ENCODE data around the gene ENOSF1. TPM values are rescaled to one million over a fixed set of nuclear protein-coding genes. Genes with fewer than 3 reads are reported as not detected.

ENOSF1 gene
- total RNA-seq, 5 donors from 2014 or later (not counting 1 experiment from before 2014, with no cell fraction given), result 70.8 to 97.6 (median 75.8) TPM

DNA sequence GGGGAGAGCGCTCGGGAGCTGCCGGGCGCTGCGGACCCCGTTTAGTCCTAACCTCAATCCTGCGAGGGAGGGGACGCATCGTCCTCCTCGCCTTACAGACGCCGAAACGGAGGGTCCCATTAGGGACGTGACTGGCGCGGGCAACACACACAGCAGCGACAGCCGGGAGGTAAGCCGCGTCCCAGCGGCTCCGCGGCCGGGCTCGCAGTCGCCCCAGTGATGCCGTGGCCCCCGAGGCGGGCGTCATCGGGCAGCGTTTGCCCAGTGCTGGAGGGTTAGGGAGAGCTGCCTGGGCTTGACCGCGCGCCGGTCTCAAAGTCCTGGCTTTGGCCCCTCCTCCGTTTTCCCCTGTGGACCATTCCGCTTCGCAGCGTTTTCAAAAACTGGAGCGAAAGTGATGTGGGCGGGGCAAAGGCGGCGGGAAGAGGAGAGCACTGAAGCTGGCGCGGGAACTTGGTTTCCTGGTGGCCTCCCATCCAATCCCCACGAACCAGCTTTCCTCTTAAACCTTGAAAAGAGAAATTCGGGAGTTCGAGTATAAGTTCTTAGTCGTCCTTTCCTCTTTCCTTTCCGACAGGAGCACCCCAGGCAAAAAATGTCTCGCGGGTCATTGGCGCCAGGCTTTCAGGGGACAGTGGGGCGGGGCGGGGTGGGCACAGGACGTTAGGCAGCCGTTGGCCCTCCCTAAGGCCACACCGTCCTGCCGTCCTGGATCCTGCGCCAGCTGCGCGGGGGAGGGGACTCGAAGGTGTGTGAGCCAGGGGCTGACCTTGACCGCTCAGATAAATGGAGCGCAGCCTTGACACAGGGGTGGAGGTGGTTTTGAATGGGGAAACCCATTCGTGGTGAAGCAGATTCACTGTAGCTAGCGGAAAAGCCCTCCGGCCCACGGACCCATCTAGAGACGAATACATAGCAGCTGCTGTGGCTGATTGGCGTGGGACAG is 54.2 kb downstream of the ENOSF1 start:
- under 1% methylated on average over 60 of the region's 72 CpGs for WGBS (ENCODE audit: insufficient coverage)
- ChIA-PET POLR2A (interaction anchor here in 1 of 2 donors (0.5 to 0.6 kb wide), 2 partner anchors 12 to 26 kb away, joined by 3 to 4 read pairs; no protein-coding TSS in a partner anchor), CTCF (interaction anchor here in 1 of 2 donors (0.5 to 1.1 kb wide), 4 partner anchors 34 to 522 kb away, joined by 3 to 4 read pairs (median 3); partner anchors contain the start of gene ENOSF1)
- Mint-ChIP-seq H3K4me1 (peaks cover 0 to 18% (median 15%) of the 10 kb centered on the region in 3 donors), H3K9me3 (peaks cover 0 to 6% (median 0%) of the 10 kb centered on the region in 3 donors), H3K27me3 (peaks cover 34 to 38% of the 10 kb centered on the region in 2 donors), H3K4me3 (peak overlapping the region; percentile 75 to 85 (median 79)), H3K36me3 (no peaks in the 10 kb centered on the region), H3K27ac (no peak overlapping the region)
- Histone ChIP-seq H3K27ac (ENCODE audit: low read length) (no peak overlapping the region), H3K4me1 (ENCODE audit: control insufficient read depth in 1 of 2, extremely low read depth in 1 of 2, insufficient read depth in 2 of 2, low read length in 2 of 2) (peaks cover 3 to 15% of the 10 kb centered on the region in 2 experiments), H3K4me3 (ENCODE audit: control insufficient read depth in 1 of 2, extremely low read depth in 1 of 2, low read length in 1 of 2) (peak overlapping the region; percentile 57 to 86), H3K36me3 (ENCODE audit: control insufficient read depth in 2 of 2, extremely low read depth in 1 of 2, insufficient read depth in 1 of 2, low read length in 1 of 2) (no peaks in the 10 kb centered on the region), H3K9me3 (no peaks in the 10 kb centered on the region), H3K27me3 (replicated peaks in 1 of 2; ENCODE audit: control insufficient read depth in 2 of 2, extremely low read depth in 1 of 2, insufficient read depth in 2 of 2, low read length in 1 of 2) (peaks cover 0 to 55% of the 10 kb centered on the region in 2 experiments)
- peak in 21 of 35 experiments; percentile 4 to 57 (median 22) for DNase-seq
- peak; percentile 54 to 64 (median 62) for ATAC-seq (replicated peaks in 1 of 4)

- Histone ChIP-seq H3K27ac (ENCODE audit: low read length) (no peak within 1 kb of the TSS), H3K27me3 (replicated peaks in 1 of 2; ENCODE audit: control insufficient read depth in 2 of 2, extremely low read depth in 1 of 2, insufficient read depth in 2 of 2, low read length in 1 of 2) (peaks cover 0 to 55% of the 10 kb centered on the region in 2 experiments), H3K36me3 (ENCODE audit: control insufficient read depth in 2 of 2, extremely low read depth in 1 of 2, insufficient read depth in 1 of 2, low read length in 1 of 2) (no peaks in the 10 kb centered on the region), H3K9me3 (no peaks in the 10 kb centered on the region), H3K4me3 (ENCODE audit: control insufficient read depth in 1 of 2, extremely low read depth in 1 of 2, low read length in 1 of 2) (peak within 1 kb of the TSS; percentile 57 to 86), H3K4me1 (ENCODE audit: control insufficient read depth in 1 of 2, extremely low read depth in 1 of 2, insufficient read depth in 2 of 2, low read length in 2 of 2) (peaks cover 3 to 15% of the 10 kb centered on the region in 2 experiments)
- Mint-ChIP-seq H3K36me3 (no peaks in the 10 kb centered on the region), H3K4me3 (peak within 1 kb of the TSS; percentile 75 to 85 (median 79)), H3K27ac (no peak within 1 kb of the TSS), H3K9me3 (peaks cover 0 to 6% (median 0%) of the 10 kb centered on the region in 3 donors), H3K27me3 (peaks cover 34 to 38% of the 10 kb centered on the region in 2 donors), H3K4me1 (peaks cover 0 to 18% (median 15%) of the 10 kb centered on the region in 3 donors)
- DNase-seq (peak in 20 of 35 experiments; percentile 6 to 46 (median 20)), ATAC-seq (replicated peaks in 1 of 4) (peak; percentile 50 to 77 (median 66))
- under 1% methylated on average over 77 of the region's 79 CpGs for WGBS (ENCODE audit: insufficient coverage)
- POLR2A ChIA-PET, result no interaction called here
- CTCF ChIA-PET, result interaction anchor here in 1 of 2 donors (1.1 kb wide), 1 partner anchor 82 kb away, joined by 3 read pairs; no protein-coding TSS in a partner anchor
Observed at GRCh38 chr18:657311-658000, 55.0 kb downstream of the ENOSF1 start, which contains the start of gene TYMS. Gene TYMS, plus strand, starts transcription at chr18:657653. Its CDS starts 90 bp downstream, at chr18:657743.

- H3K4me3 ChIP-seq (ENCODE audit: control insufficient read depth in 1 of 2, extremely low read depth in 1 of 2, low read length in 1 of 2), result no peak overlapping the region
- ATAC-seq (replicated peaks in 1 of 4) (no peak), DNase-seq (no peak)
- no peak overlapping the region for H3K27ac Mint-ChIP-seq
- no peaks in the 10 kb centered on the region for H3K36me3 ChIP-seq (ENCODE audit: control insufficient read depth in 2 of 2, extremely low read depth in 1 of 2, insufficient read depth in 1 of 2, low read length in 1 of 2)
- POLR2A ChIA-PET, result no interaction called here
- peaks cover 4 to 21% (median 16%) of the 10 kb centered on the region in 3 donors for H3K4me1 Mint-ChIP-seq
- H3K27me3 ChIP-seq (replicated peaks in 1 of 2; ENCODE audit: control insufficient read depth in 2 of 2, extremely low read depth in 1 of 2, insufficient read depth in 2 of 2, low read length in 1 of 2), result peaks cover 0 to 53% of the 10 kb centered on the region in 2 experiments
- H3K4me3 Mint-ChIP-seq, result no peak overlapping the region
- no peak overlapping the region for H3K27ac ChIP-seq (ENCODE audit: low read length)
- CTCF ChIA-PET, result interaction anchor here (0.6 kb wide), 2 partner anchors 23 to 176 kb away, joined by 4 read pairs; no protein-coding TSS in a partner anchor
- H3K27me3 Mint-ChIP-seq, result peaks cover 37 to 43% of the 10 kb centered on the region in 2 donors
- no peaks in the 10 kb centered on the region for H3K36me3 Mint-ChIP-seq
- WGBS (ENCODE audit: insufficient coverage), result 95% methylated on average over 6 of the region's 6 CpGs
- H3K9me3 ChIP-seq, result no peaks in the 10 kb centered on the region
- no peaks in the 10 kb centered on the region for H3K9me3 Mint-ChIP-seq
- peaks cover 3 to 15% of the 10 kb centered on the region in 2 experiments for H3K4me1 ChIP-seq (ENCODE audit: control insufficient read depth in 1 of 2, extremely low read depth in 1 of 2, insufficient read depth in 2 of 2, low read length in 2 of 2)
Observed at GRCh38 chr18:655445-655844, 57.0 kb downstream of the ENOSF1 start.

DNA sequence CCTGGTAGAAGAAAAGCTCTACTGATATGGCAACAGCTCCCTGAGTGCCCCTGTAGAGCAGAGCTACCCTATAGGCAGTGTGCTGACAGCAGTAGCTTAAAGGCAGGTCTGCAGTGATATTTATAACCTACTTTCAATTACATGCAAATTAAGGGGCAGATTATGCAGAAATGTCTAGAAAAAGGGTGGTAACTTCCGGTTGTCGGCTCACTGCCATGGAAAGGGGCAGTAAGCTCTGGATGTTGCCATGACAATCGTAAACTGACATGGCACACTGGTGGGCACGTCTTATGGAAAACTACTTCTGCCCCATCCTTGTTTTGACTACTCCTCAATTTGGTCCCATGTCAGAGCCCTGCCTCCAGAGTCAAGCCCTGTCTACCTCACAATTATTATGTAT is 57.8 kb downstream of the ENOSF1 start:
- Mint-ChIP-seq H3K27me3 (peaks cover 36% of the 10 kb centered on the region in 2 donors), H3K27ac (no peak overlapping the region), H3K36me3 (no peaks in the 10 kb centered on the region), H3K9me3 (no peaks in the 10 kb centered on the region), H3K4me3 (no peak overlapping the region), H3K4me1 (peaks cover 8 to 22% (median 19%) of the 10 kb centered on the region in 3 donors)
- peaks cover 3 to 15% of the 10 kb centered on the region in 2 experiments for H3K4me1 ChIP-seq (ENCODE audit: control insufficient read depth in 1 of 2, extremely low read depth in 1 of 2, insufficient read depth in 2 of 2, low read length in 2 of 2)
- no peak for DNase-seq
- H3K36me3 ChIP-seq (ENCODE audit: control insufficient read depth in 2 of 2, extremely low read depth in 1 of 2, insufficient read depth in 1 of 2, low read length in 1 of 2), result no peaks in the 10 kb centered on the region
- 100% methylated on average over 3 of the region's 4 CpGs for WGBS (ENCODE audit: insufficient coverage)
- H3K4me3 ChIP-seq (ENCODE audit: control insufficient read depth in 1 of 2, extremely low read depth in 1 of 2, low read length in 1 of 2), result no peak overlapping the region
- ATAC-seq (replicated peaks in 1 of 4), result no peak
- peaks cover 0 to 48% of the 10 kb centered on the region in 2 experiments for H3K27me3 ChIP-seq (replicated peaks in 1 of 2; ENCODE audit: control insufficient read depth in 2 of 2, extremely low read depth in 1 of 2, insufficient read depth in 2 of 2, low read length in 1 of 2)
- CTCF ChIA-PET, result no interaction called here
- H3K9me3 ChIP-seq, result no peaks in the 10 kb centered on the region
- no peak overlapping the region for H3K27ac ChIP-seq (ENCODE audit: low read length)
- POLR2A ChIA-PET, result interaction anchor here (0.6 to 0.7 kb wide), 2 partner anchors 77 to 146 kb away, joined by 3 to 4 read pairs; no protein-coding TSS in a partner anchor

GRCh38 chr18:653512-653911 is 58.9 kb downstream of the ENOSF1 start:
- peaks cover 27% of the 10 kb centered on the region in 2 donors for H3K27me3 Mint-ChIP-seq
- peaks cover 8 to 11% (median 9%) of the 10 kb centered on the region in 3 donors for H3K4me1 Mint-ChIP-seq
- ChIA-PET POLR2A (no interaction called here), CTCF (no interaction called here)
- H3K27ac Mint-ChIP-seq, result no peak overlapping the region
- no CpG with 5 or more reads among the region's 2 CpGs for WGBS (ENCODE audit: insufficient coverage)
- H3K27me3 ChIP-seq (replicated peaks in 1 of 2; ENCODE audit: control insufficient read depth in 2 of 2, extremely low read depth in 1 of 2, insufficient read depth in 2 of 2, low read length in 1 of 2), result peaks cover 0 to 41% of the 10 kb centered on the region in 2 experiments
- no peaks in the 10 kb centered on the region for H3K36me3 Mint-ChIP-seq
- no peaks in the 10 kb centered on the region for H3K36me3 ChIP-seq (ENCODE audit: control insufficient read depth in 2 of 2, extremely low read depth in 1 of 2, insufficient read depth in 1 of 2, low read length in 1 of 2)
- no peaks in the 10 kb centered on the region for H3K9me3 Mint-ChIP-seq
- no peak for DNase-seq
- H3K4me1 ChIP-seq (ENCODE audit: control insufficient read depth in 1 of 2, extremely low read depth in 1 of 2, insufficient read depth in 2 of 2, low read length in 2 of 2), result peaks cover 0 to 10% of the 10 kb centered on the region in 2 experiments
- H3K27ac ChIP-seq (ENCODE audit: low read length), result no peak overlapping the region
- no peak overlapping the region for H3K4me3 ChIP-seq (ENCODE audit: control insufficient read depth in 1 of 2, extremely low read depth in 1 of 2, low read length in 1 of 2)
- no peaks in the 10 kb centered on the region for H3K9me3 ChIP-seq
- H3K4me3 Mint-ChIP-seq, result no peak overlapping the region
- ATAC-seq (replicated peaks in 1 of 4), result no peak

GRCh38 chr18:652131-652530 is 60.3 kb downstream of the ENOSF1 start:
- no peaks in the 10 kb centered on the region for H3K9me3 ChIP-seq
- CTCF ChIA-PET, result no interaction called here
- peaks cover 6 to 9% (median 8%) of the 10 kb centered on the region in 3 donors for H3K4me1 Mint-ChIP-seq
- DNase-seq (no peak), ATAC-seq (replicated peaks in 1 of 4) (no peak)
- no peak overlapping the region for H3K27ac Mint-ChIP-seq
- no peak overlapping the region for H3K27ac ChIP-seq (ENCODE audit: low read length)
- peaks cover 27% of the 10 kb centered on the region in 2 donors for H3K27me3 Mint-ChIP-seq
- no peaks in the 10 kb centered on the region for H3K9me3 Mint-ChIP-seq
- POLR2A ChIA-PET, result no interaction called here
- peaks cover 0 to 3% of the 10 kb centered on the region in 2 experiments for H3K4me1 ChIP-seq (ENCODE audit: control insufficient read depth in 1 of 2, extremely low read depth in 1 of 2, insufficient read depth in 2 of 2, low read length in 2 of 2)
- no peaks in the 10 kb centered on the region for H3K36me3 ChIP-seq (ENCODE audit: control insufficient read depth in 2 of 2, extremely low read depth in 1 of 2, insufficient read depth in 1 of 2, low read length in 1 of 2)
- H3K36me3 Mint-ChIP-seq, result no peaks in the 10 kb centered on the region
- no peak overlapping the region for H3K4me3 Mint-ChIP-seq
- WGBS (ENCODE audit: insufficient coverage), result no CpG with 5 or more reads among the region's 4 CpGs
- H3K27me3 ChIP-seq (replicated peaks in 1 of 2; ENCODE audit: control insufficient read depth in 2 of 2, extremely low read depth in 1 of 2, insufficient read depth in 2 of 2, low read length in 1 of 2), result peaks cover 0 to 29% of the 10 kb centered on the region in 2 experiments
- no peak overlapping the region for H3K4me3 ChIP-seq (ENCODE audit: control insufficient read depth in 1 of 2, extremely low read depth in 1 of 2, low read length in 1 of 2)

Data from T-cell (primary cell).